Naive thymus-derived CD4-positive, alpha-beta T cell (primary cell): Measurements from ENCODE around the gene TBC1D32. TPM values are rescaled to one million over a fixed set of nuclear protein-coding genes. Genes with fewer than 3 reads are reported as not detected.

Experiments
- ATAC-seq: fragments of 150-1000 bp; cut with Tn5 transposase; 2 replicates; pipeline ENCODE4 v1.10.0; 2021; ENCODE audit warnings: mild to moderate bottlenecking, moderate library complexity
- CTCF ChIA-PET: fragments of 350-600 bp; sonication (Branson Sonifier 250); formaldehyde crosslinking; loops from one replicate; lab custom pipeline; 2021; ENCODE audit warnings: antibody characterized with exemption; lab: Charles Lee
- POLR2A ChIA-PET: fragments of 350-600 bp; sonication (Branson Sonifier 250); formaldehyde crosslinking; loops from one replicate; lab custom pipeline; 2021; ENCODE audit warnings: antibody characterized with exemption, inconsistent platforms; lab: Charles Lee
- DNase-seq, 9 donors: peaks; one replicate each; pipeline versions ENCODE4 v3.0.0 to v3.0.0-alpha.2; 2020 to 2022; ENCODE audit warnings: mixed read lengths in 1 of 9
- H3K27ac ChIP-seq: one replicate; pipeline ENCODE4 v1.7.0; 2013; ENCODE audit warnings: mild to moderate bottlenecking, low read depth, low read length, moderate library complexity
- H3K27me3 ChIP-seq, 2 donors: one replicate each; pipeline ENCODE4 v1.7.0; 2013; ENCODE audit warnings: low read length in 2 of 2, mild to moderate bottlenecking in 2 of 2, moderate library complexity in 2 of 2; ENCODE audit not compliant: control insufficient read depth in 2 of 2, insufficient read depth in 2 of 2
- H3K36me3 ChIP-seq, 3 experiments: 1 replicate in 2 of 3; 2 replicates in 1 of 3; pipeline ENCODE4 v1.7.0; 2013; ENCODE audit warnings: low read length in 3 of 3, mild to moderate bottlenecking in 3 of 3, moderate library complexity in 1 of 3; ENCODE audit not compliant: insufficient read depth in 3 of 3, control insufficient read depth in 2 of 3
- H3K4me1 ChIP-seq, 2 donors: one replicate each; pipeline ENCODE4 v1.7.0; 2013; ENCODE audit warnings: low read length in 2 of 2, mild to moderate bottlenecking in 2 of 2, moderate library complexity in 1 of 2; ENCODE audit not compliant: control insufficient read depth in 2 of 2, insufficient read depth in 2 of 2
- H3K4me3 ChIP-seq: 2 replicates; pipeline ENCODE4 v1.7.0; 2013; ENCODE audit warnings: mild to moderate bottlenecking, low read length
- H3K9me3 ChIP-seq, 3 experiments: 1 replicate in 2 of 3; 2 replicates in 1 of 3; pipeline ENCODE4 v1.7.0; 2013; ENCODE audit warnings: low read length in 3 of 3; ENCODE audit not compliant: control insufficient read depth in 2 of 3
- H3K27ac Mint-ChIP-seq, 9 donors: one replicate each; pipeline ENCODE4 v1.8.0; 2020 to 2022; ENCODE audit warnings: mixed read lengths in 9 of 9, mild to moderate bottlenecking in 8 of 9, moderate library complexity in 5 of 9, inconsistent platforms in 2 of 9
- H3K27me3 Mint-ChIP-seq, 5 donors: one replicate each; pipeline ENCODE4 v1.8.0; 2021 to 2022; ENCODE audit warnings: mixed read lengths in 5 of 5, mild to moderate bottlenecking in 1 of 5
- H3K36me3 Mint-ChIP-seq, 5 donors: one replicate each; pipeline ENCODE4 v1.8.0; 2020 to 2022; ENCODE audit warnings: mixed read lengths in 5 of 5, mild to moderate bottlenecking in 3 of 5, inconsistent platforms in 1 of 5
- H3K4me1 Mint-ChIP-seq, 7 donors: one replicate each; pipeline ENCODE4 v1.8.0; 2020 to 2022; ENCODE audit warnings: mixed read lengths in 7 of 7, mild to moderate bottlenecking in 3 of 7, inconsistent platforms in 1 of 7
- H3K4me3 Mint-ChIP-seq, 10 donors: one replicate each; pipeline ENCODE4 v1.8.0; 2020 to 2022; ENCODE audit warnings: mild to moderate bottlenecking in 10 of 10, mixed read lengths in 10 of 10, moderate library complexity in 6 of 10, inconsistent platforms in 2 of 10
- H3K9me3 Mint-ChIP-seq, 11 donors: one replicate each; pipeline ENCODE4 v1.8.0; 2020 to 2022; ENCODE audit warnings: mixed read lengths in 11 of 11, mild to moderate bottlenecking in 4 of 11, inconsistent platforms in 1 of 11, moderate library complexity in 1 of 11
- intact Hi-C, 2 donors: fragments of 100-400 bp; cut with micrococcal nuclease; formaldehyde crosslinking; loops; one replicate each; pipeline ENCODE4 v1.15.1; 2023
- polyA plus RNA-seq, 2 donors: library from polyadenylated mRNA; unstranded; fragments of 300-500 nt; fragmentation: Illumina TruSeq; gene quantifications; one replicate each; pipeline ENCODE4 v1.2.3, GENCODE V29; 2021
- total RNA-seq, 6 experiments: library from RNA in 5 of 6; stranded (reverse) in 5 of 6; gene quantifications; 1 replicate in 5 of 6; 2 replicates in 1 of 6; pipeline ENCODE4 v1.2.3 and lab custom pipeline; 2021 to 2026

TBC1D32 gene
- total and polyA plus RNA-seq, 7 experiments from 2014 or later = 2.2 to 17.7 (median 14.7) TPM

DNA sequence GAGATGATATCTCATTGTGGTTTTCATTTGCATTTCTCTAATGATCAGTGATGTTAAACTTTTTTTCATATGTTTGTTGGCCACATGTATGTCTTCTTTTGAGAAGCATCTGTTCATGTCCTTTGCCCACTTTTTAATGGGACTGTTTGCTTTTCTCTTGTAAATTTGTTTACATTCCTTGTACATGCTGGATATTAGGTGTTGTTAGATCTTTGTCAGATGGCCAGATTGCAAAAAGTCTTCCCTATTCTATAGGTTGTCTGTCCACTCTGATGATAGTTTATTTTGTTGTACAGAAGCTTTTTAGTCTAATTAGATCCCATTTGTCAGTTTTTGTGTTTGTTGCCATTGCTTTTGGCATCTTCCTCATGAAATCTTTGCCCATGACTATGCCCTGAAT lies 172.4 kb downstream of the TBC1D32 start:
- H3K36me3 Mint-ChIP-seq = peaks cover 17 to 53% (median 52%) of the 10 kb centered on the region in 5 donors
- POLR2A ChIA-PET = no interaction called here
- no peak overlapping the region for H3K27ac Mint-ChIP-seq
- CTCF ChIA-PET = no interaction called here
- Histone ChIP-seq H3K4me3 (no peak overlapping the region), H3K4me1 (no peaks in the 10 kb centered on the region), H3K27me3 (no peaks in the 10 kb centered on the region), H3K36me3 (peaks cover 0 to 10% (median 0%) of the 10 kb centered on the region in 3 experiments), H3K27ac (no peak overlapping the region), H3K9me3 (no peaks in the 10 kb centered on the region)
- H3K27me3 Mint-ChIP-seq = no peaks in the 10 kb centered on the region
- no peaks in the 10 kb centered on the region for H3K4me1 Mint-ChIP-seq
- no peak for ATAC-seq
- DNase-seq = no peak
- intact Hi-C loops = no loop called here
- no peak overlapping the region for H3K4me3 Mint-ChIP-seq
- H3K9me3 Mint-ChIP-seq = peaks cover 0 to 29% (median 15%) of the 10 kb centered on the region in 11 donors

DNA sequence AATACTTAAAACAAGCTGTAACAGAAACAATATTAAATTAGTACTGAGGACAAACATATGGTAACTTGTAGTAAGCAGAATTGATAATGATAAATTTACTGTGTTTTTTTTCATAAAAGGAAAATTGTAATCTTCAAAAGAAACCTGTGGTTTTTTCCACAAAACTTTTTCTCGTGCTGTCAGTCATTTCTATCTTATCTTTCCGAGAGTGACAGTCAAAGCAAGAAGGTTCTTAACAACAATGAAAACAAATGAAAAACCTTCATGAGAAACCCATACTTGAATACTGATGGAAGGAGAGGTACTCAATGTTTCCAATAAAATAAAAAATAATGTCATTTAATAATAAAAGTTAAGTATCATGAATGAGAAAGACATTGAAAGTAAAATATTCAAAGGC lies 174.0 kb downstream of the TBC1D32 start:
- H3K4me3 Mint-ChIP-seq = no peak overlapping the region
- ATAC-seq (no peak), DNase-seq (no peak)
- no peak overlapping the region for H3K27ac Mint-ChIP-seq
- Histone ChIP-seq H3K4me3 (no peak overlapping the region), H3K27ac (no peak overlapping the region), H3K4me1 (no peaks in the 10 kb centered on the region), H3K36me3 (peaks cover 0 to 10% (median 0%) of the 10 kb centered on the region in 3 experiments), H3K9me3 (no peaks in the 10 kb centered on the region), H3K27me3 (no peaks in the 10 kb centered on the region)
- CTCF ChIA-PET = no interaction called here
- intact Hi-C loops = no loop called here
- peaks cover 17 to 69% (median 69%) of the 10 kb centered on the region in 5 donors for H3K36me3 Mint-ChIP-seq
- POLR2A ChIA-PET = no interaction called here
- H3K4me1 Mint-ChIP-seq = no peaks in the 10 kb centered on the region
- H3K27me3 Mint-ChIP-seq = no peaks in the 10 kb centered on the region
- H3K9me3 Mint-ChIP-seq = peaks cover 0 to 46% (median 24%) of the 10 kb centered on the region in 11 donors

DNA sequence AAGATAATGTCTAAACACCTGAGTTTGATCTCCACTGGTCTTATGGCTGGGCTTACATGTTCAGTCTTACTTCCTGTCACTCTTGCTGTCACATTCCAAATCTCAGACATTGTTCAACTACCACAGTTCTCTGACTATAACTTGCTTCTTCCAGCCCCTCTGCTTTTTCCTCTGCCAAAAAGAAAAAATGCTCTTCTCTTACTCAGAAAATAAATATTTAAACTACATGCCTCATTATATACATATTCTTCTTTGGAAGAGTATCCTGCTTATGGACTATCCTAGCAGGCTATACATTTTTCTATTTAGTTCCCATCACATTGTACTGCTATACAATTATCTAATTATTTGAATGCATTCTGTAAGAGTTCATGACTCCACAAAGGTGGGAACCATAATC lies 175.4 kb downstream of the TBC1D32 start:
- no peaks in the 10 kb centered on the region for H3K9me3 ChIP-seq
- intact Hi-C loops = no loop called here
- no peak for DNase-seq
- Mint-ChIP-seq H3K4me3 (no peak overlapping the region), H3K27ac (no peak overlapping the region), H3K9me3 (peaks cover 0 to 59% (median 29%) of the 10 kb centered on the region in 11 donors), H3K4me1 (no peaks in the 10 kb centered on the region), H3K36me3 (peaks cover 19 to 83% (median 82%) of the 10 kb centered on the region in 5 donors), H3K27me3 (no peaks in the 10 kb centered on the region)
- H3K36me3 ChIP-seq = peaks cover 0 to 18% (median 0%) of the 10 kb centered on the region in 3 experiments
- H3K27me3 ChIP-seq = no peaks in the 10 kb centered on the region
- H3K27ac ChIP-seq = no peak overlapping the region
- H3K4me1 ChIP-seq = no peaks in the 10 kb centered on the region
- POLR2A ChIA-PET = no interaction called here
- H3K4me3 ChIP-seq = no peak overlapping the region
- no peak for ATAC-seq
- CTCF ChIA-PET = no interaction called here

DNA sequence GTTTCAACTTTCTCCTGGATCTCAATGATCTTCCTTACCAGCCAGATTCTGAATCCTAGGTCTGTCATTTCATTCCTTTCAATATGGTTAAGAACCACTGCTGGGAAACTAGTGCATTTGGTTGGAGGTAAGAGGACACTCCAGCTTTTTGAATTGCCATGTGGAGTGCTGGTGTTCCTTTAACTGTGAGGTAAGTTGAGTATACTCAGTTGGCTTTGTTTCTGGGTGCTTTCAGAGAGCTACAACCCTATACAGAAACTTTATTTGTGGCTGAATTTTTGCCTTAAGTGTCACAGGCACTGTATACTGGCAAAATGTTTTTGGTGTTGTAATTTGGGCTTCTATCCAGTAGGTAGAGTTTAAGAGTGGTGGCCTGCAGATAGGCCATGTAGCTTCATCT lies 175.8 kb downstream of the TBC1D32 start:
- Mint-ChIP-seq H3K9me3 (peaks cover 0 to 60% (median 33%) of the 10 kb centered on the region in 11 donors), H3K4me1 (no peaks in the 10 kb centered on the region), H3K36me3 (peaks cover 19 to 86% (median 84%) of the 10 kb centered on the region in 5 donors), H3K27ac (no peak overlapping the region), H3K27me3 (no peaks in the 10 kb centered on the region), H3K4me3 (no peak overlapping the region)
- intact Hi-C loops = no loop called here
- DNase-seq (no peak), ATAC-seq (no peak)
- CTCF ChIA-PET = no interaction called here
- Histone ChIP-seq H3K36me3 (peaks cover 0 to 23% (median 0%) of the 10 kb centered on the region in 3 experiments), H3K27ac (no peak overlapping the region), H3K9me3 (no peaks in the 10 kb centered on the region), H3K4me3 (no peak overlapping the region), H3K27me3 (no peaks in the 10 kb centered on the region), H3K4me1 (no peaks in the 10 kb centered on the region)
- POLR2A ChIA-PET = no interaction called here

DNA sequence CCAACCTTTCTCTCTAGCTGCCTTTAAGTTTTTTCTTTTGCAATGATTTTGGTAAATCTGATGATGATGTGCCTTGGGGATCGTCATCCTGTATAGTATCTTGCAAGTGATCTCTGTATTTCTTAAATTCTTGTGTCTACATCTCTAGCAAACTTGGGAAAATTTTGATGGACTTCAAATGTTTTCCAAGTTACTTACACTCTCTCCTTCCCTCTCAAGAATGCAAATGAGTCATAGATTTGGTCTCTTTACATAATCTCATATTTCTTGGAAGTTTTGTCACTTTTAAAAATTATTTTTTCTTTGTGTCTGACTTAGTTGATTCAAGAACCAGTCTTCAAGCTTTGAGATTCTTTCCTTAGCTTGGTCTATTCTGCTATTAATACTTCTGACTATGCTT lies 176.4 kb downstream of the TBC1D32 start:
- Mint-ChIP-seq H3K27ac (no peak overlapping the region), H3K36me3 (peaks cover 23 to 92% (median 88%) of the 10 kb centered on the region in 5 donors), H3K9me3 (peaks cover under 1 to 63% (median 34%) of the 10 kb centered on the region in 11 donors), H3K4me3 (no peak overlapping the region), H3K27me3 (no peaks in the 10 kb centered on the region), H3K4me1 (no peaks in the 10 kb centered on the region)
- no peak for ATAC-seq
- Histone ChIP-seq H3K27ac (no peak overlapping the region), H3K36me3 (peaks cover 0 to 27% (median 0%) of the 10 kb centered on the region in 3 experiments), H3K9me3 (peaks cover 0 to 4% (median 0%) of the 10 kb centered on the region in 3 experiments), H3K4me1 (no peaks in the 10 kb centered on the region), H3K27me3 (no peaks in the 10 kb centered on the region), H3K4me3 (no peak overlapping the region)
- intact Hi-C loops = no loop called here
- POLR2A ChIA-PET = no interaction called here
- no peak for DNase-seq
- CTCF ChIA-PET = no interaction called here

DNA sequence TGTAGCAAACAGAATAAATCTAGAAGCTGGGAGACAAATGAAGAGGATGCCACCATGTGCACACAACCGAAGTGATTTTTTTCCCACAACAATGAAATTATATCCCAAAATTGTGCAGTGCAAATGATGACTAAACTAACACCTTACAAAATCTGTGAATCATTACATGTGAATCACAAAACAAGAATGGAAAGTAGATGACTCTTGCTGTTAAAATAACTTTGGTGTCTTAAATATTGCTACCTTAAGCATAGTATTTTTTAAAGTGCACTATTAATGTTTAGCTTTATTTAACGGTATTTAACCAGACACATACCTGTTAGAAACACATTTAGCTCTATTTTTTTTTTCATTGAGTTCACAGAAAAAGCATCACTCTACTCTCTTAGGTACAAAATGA lies 190.8 kb downstream of the TBC1D32 start:
- peaks cover 0 to 38% (median 26%) of the 10 kb centered on the region in 5 donors for H3K36me3 Mint-ChIP-seq
- Histone ChIP-seq H3K27ac (no peak overlapping the region), H3K9me3 (no peaks in the 10 kb centered on the region), H3K4me3 (no peak overlapping the region), H3K36me3 (no peaks in the 10 kb centered on the region), H3K4me1 (no peaks in the 10 kb centered on the region), H3K27me3 (no peaks in the 10 kb centered on the region)
- peaks cover 0 to 36% (median 9%) of the 10 kb centered on the region in 11 donors for H3K9me3 Mint-ChIP-seq
- ChIA-PET POLR2A (no interaction called here), CTCF (no interaction called here)
- no peaks in the 10 kb centered on the region for H3K27me3 Mint-ChIP-seq
- H3K4me3 Mint-ChIP-seq = no peak overlapping the region
- no peaks in the 10 kb centered on the region for H3K4me1 Mint-ChIP-seq
- no peak for DNase-seq
- intact Hi-C loops = no loop called here
- no peak overlapping the region for H3K27ac Mint-ChIP-seq
- no peak for ATAC-seq

DNA sequence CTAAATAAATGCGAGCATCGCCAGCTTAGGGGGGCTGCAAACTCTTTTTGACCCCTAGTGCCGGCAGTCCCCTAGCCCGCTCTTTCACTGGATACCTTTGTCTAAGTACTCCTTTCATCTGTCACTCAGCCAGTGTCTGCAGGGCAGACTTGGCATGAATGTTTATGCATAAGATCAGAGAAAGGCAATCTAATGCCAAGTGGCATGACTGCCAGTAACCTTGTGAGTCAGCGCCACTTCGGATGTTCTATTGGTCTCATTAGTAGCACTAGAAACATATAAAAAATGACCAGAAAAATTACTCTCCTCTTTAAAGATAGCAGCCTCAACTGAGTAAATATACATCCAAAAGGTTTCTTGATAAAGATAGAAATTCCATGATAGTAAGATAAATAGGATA lies 192.2 kb downstream of the TBC1D32 start:
- no peaks in the 10 kb centered on the region for H3K4me1 Mint-ChIP-seq
- H3K27ac ChIP-seq = no peak overlapping the region
- POLR2A ChIA-PET = no interaction called here

More for the DNA sequence above, 192.2 kb downstream of the TBC1D32 start:
- Histone ChIP-seq H3K9me3 (no peaks in the 10 kb centered on the region), H3K4me1 (no peaks in the 10 kb centered on the region), H3K27me3 (no peaks in the 10 kb centered on the region), H3K36me3 (no peaks in the 10 kb centered on the region), H3K4me3 (no peak overlapping the region)
- no peak overlapping the region for H3K27ac Mint-ChIP-seq
- CTCF ChIA-PET = interaction anchor here (0.6 kb wide), 1 partner anchor 55 kb away, joined by 4 read pairs; no protein-coding TSS in a partner anchor
- H3K9me3 Mint-ChIP-seq = peaks cover 0 to 27% (median 4%) of the 10 kb centered on the region in 11 donors
- peaks cover 0 to 34% (median 18%) of the 10 kb centered on the region in 5 donors for H3K36me3 Mint-ChIP-seq
- DNase-seq (no peak), ATAC-seq (no peak)
- H3K4me3 Mint-ChIP-seq = no peak overlapping the region
- intact Hi-C loops = no loop called here
- no peaks in the 10 kb centered on the region for H3K27me3 Mint-ChIP-seq
